ENCODE measurements around the gene CRYM.
"Not testable (repeated sequence)": the region's sequence is repeated elsewhere in the genome, so short reads cannot be mapped to it uniquely, and the experiment has no call there.

Gene CRYM

GRCh38 chr16:21277927-21278706, at the start of gene CRYM:
CRYM (minus strand) TSS chr16:21278290; CDS start chr16:21278251, 39 bp downstream.
- peaks cover 5% of the 10 kb centered on the region for H3K4me1 ChIP-seq (ENCODE audit: control insufficient read depth, insufficient read depth, low read length)
- peak within 1 kb of the TSS; percentile 83 for H3K4me3 ChIP-seq (ENCODE audit: low read depth, low read length)
- H3K9ac ChIP-seq (ENCODE audit: low read depth, low read length) = peak within 1 kb of the TSS; percentile 16
- H3K27me3 ChIP-seq (ENCODE audit: control insufficient read depth, insufficient read depth, low read length) = peaks cover 27% of the 10 kb centered on the region
- H3K9me3 ChIP-seq (ENCODE audit: control insufficient read depth, insufficient read depth, low read length) = no peaks in the 10 kb centered on the region
- H3K36me3 ChIP-seq (ENCODE audit: control insufficient read depth, insufficient read depth, low read length) = no peaks in the 10 kb centered on the region

- H3K27me3 ChIP-seq (ENCODE audit: control insufficient read depth, insufficient read depth, low read length) = no peaks in the 10 kb centered on the region
- H3K36me3 ChIP-seq (ENCODE audit: control insufficient read depth, insufficient read depth, low read length) = no peaks in the 10 kb centered on the region
- H3K9me3 ChIP-seq (ENCODE audit: control insufficient read depth, insufficient read depth, low read length) = no peaks in the 10 kb centered on the region
- no peak overlapping the region for H3K4me3 ChIP-seq (ENCODE audit: low read depth, low read length)
- peaks cover 13% of the 10 kb centered on the region for H3K4me1 ChIP-seq (ENCODE audit: control insufficient read depth, insufficient read depth, low read length)
- no peak overlapping the region for H3K9ac ChIP-seq (ENCODE audit: low read depth, low read length)
Observed at GRCh38 chr16:21327046-21327445, 49.0 kb upstream of the CRYM start.

GRCh38 chr16:21326459-21326858, 48.4 kb upstream of the CRYM start:
- no peak overlapping the region for H3K4me3 ChIP-seq (ENCODE audit: low read depth, low read length)
- no peaks in the 10 kb centered on the region for H3K36me3 ChIP-seq (ENCODE audit: control insufficient read depth, insufficient read depth, low read length)
- no peaks in the 10 kb centered on the region for H3K27me3 ChIP-seq (ENCODE audit: control insufficient read depth, insufficient read depth, low read length)
- H3K9ac ChIP-seq (ENCODE audit: low read depth, low read length) = no peak overlapping the region
- H3K9me3 ChIP-seq (ENCODE audit: control insufficient read depth, insufficient read depth, low read length) = no peaks in the 10 kb centered on the region
- H3K4me1 ChIP-seq (ENCODE audit: control insufficient read depth, insufficient read depth, low read length) = peaks cover 13% of the 10 kb centered on the region

GRCh38 chr16:21324267-21324666, 46.2 kb upstream of the CRYM start:
- H3K4me1 ChIP-seq (ENCODE audit: control insufficient read depth, insufficient read depth, low read length) = peaks cover 13% of the 10 kb centered on the region
- H3K9ac ChIP-seq (ENCODE audit: low read depth, low read length) = no peak overlapping the region
- no peaks in the 10 kb centered on the region for H3K36me3 ChIP-seq (ENCODE audit: control insufficient read depth, insufficient read depth, low read length)
- no peaks in the 10 kb centered on the region for H3K9me3 ChIP-seq (ENCODE audit: control insufficient read depth, insufficient read depth, low read length)
- no peaks in the 10 kb centered on the region for H3K27me3 ChIP-seq (ENCODE audit: control insufficient read depth, insufficient read depth, low read length)
- H3K4me3 ChIP-seq (ENCODE audit: low read depth, low read length) = no peak overlapping the region

- H3K4me1 ChIP-seq (ENCODE audit: control insufficient read depth, insufficient read depth, low read length); H3K4me3 ChIP-seq (ENCODE audit: low read depth, low read length); H3K36me3 ChIP-seq (ENCODE audit: control insufficient read depth, insufficient read depth, low read length); H3K9me3 ChIP-seq (ENCODE audit: control insufficient read depth, insufficient read depth, low read length); H3K9ac ChIP-seq (ENCODE audit: low read depth, low read length); H3K27me3 ChIP-seq (ENCODE audit: control insufficient read depth, insufficient read depth, low read length): not testable (repeated sequence)
Observed at GRCh38 chr16:21322251-21322650, 44.2 kb upstream of the CRYM start.

- Histone ChIP-seq H3K4me3 (ENCODE audit: low read depth, low read length) (no peak overlapping the region), H3K27me3 (ENCODE audit: control insufficient read depth, insufficient read depth, low read length) (no peaks in the 10 kb centered on the region), H3K9ac (ENCODE audit: low read depth, low read length) (no peak overlapping the region), H3K4me1 (ENCODE audit: control insufficient read depth, insufficient read depth, low read length) (peaks cover 7% of the 10 kb centered on the region), H3K36me3 (ENCODE audit: control insufficient read depth, insufficient read depth, low read length) (no peaks in the 10 kb centered on the region), H3K9me3 (ENCODE audit: control insufficient read depth, insufficient read depth, low read length) (no peaks in the 10 kb centered on the region)
Observed at GRCh38 chr16:21321736-21322135, 43.6 kb upstream of the CRYM start.

- no peaks in the 10 kb centered on the region for H3K9me3 ChIP-seq (ENCODE audit: control insufficient read depth, insufficient read depth, low read length)
- H3K4me3 ChIP-seq (ENCODE audit: low read depth, low read length) = no peak overlapping the region
- H3K9ac ChIP-seq (ENCODE audit: low read depth, low read length) = no peak overlapping the region
- no peaks in the 10 kb centered on the region for H3K36me3 ChIP-seq (ENCODE audit: control insufficient read depth, insufficient read depth, low read length)
- no peaks in the 10 kb centered on the region for H3K4me1 ChIP-seq (ENCODE audit: control insufficient read depth, insufficient read depth, low read length)
- H3K27me3 ChIP-seq (ENCODE audit: control insufficient read depth, insufficient read depth, low read length) = no peaks in the 10 kb centered on the region
Observed at GRCh38 chr16:21314339-21314738, 36.2 kb upstream of the CRYM start.

- H3K36me3 ChIP-seq (ENCODE audit: control insufficient read depth, insufficient read depth, low read length); H3K9me3 ChIP-seq (ENCODE audit: control insufficient read depth, insufficient read depth, low read length); H3K4me1 ChIP-seq (ENCODE audit: control insufficient read depth, insufficient read depth, low read length); H3K4me3 ChIP-seq (ENCODE audit: low read depth, low read length); H3K9ac ChIP-seq (ENCODE audit: low read depth, low read length); H3K27me3 ChIP-seq (ENCODE audit: control insufficient read depth, insufficient read depth, low read length): not testable (repeated sequence)
Observed at GRCh38 chr16:21312863-21313372, 34.8 kb upstream of the CRYM start.

- H3K9me3 ChIP-seq (ENCODE audit: control insufficient read depth, insufficient read depth, low read length); H3K9ac ChIP-seq (ENCODE audit: low read depth, low read length); H3K36me3 ChIP-seq (ENCODE audit: control insufficient read depth, insufficient read depth, low read length); H3K27me3 ChIP-seq (ENCODE audit: control insufficient read depth, insufficient read depth, low read length); H3K4me1 ChIP-seq (ENCODE audit: control insufficient read depth, insufficient read depth, low read length); H3K4me3 ChIP-seq (ENCODE audit: low read depth, low read length): not testable (repeated sequence)
Observed at GRCh38 chr16:21312046-21312445, 34.0 kb upstream of the CRYM start.

GRCh38 chr16:21306712-21307111, 28.6 kb upstream of the CRYM start:
- not testable (repeated sequence) for H3K9me3 ChIP-seq (ENCODE audit: control insufficient read depth, insufficient read depth, low read length); H3K4me3 ChIP-seq (ENCODE audit: low read depth, low read length); H3K36me3 ChIP-seq (ENCODE audit: control insufficient read depth, insufficient read depth, low read length); H3K9ac ChIP-seq (ENCODE audit: low read depth, low read length)
- Histone ChIP-seq H3K4me1 (ENCODE audit: control insufficient read depth, insufficient read depth, low read length) (peaks cover 11% of the 10 kb centered on the region), H3K27me3 (ENCODE audit: control insufficient read depth, insufficient read depth, low read length) (peaks cover 37% of the 10 kb centered on the region)

GRCh38 chr16:21302898-21303528, 24.9 kb upstream of the CRYM start:
- no peak overlapping the region for H3K9ac ChIP-seq (ENCODE audit: low read depth, low read length)
- H3K9me3 ChIP-seq (ENCODE audit: control insufficient read depth, insufficient read depth, low read length) = no peaks in the 10 kb centered on the region
- no peaks in the 10 kb centered on the region for H3K36me3 ChIP-seq (ENCODE audit: control insufficient read depth, insufficient read depth, low read length)
- H3K4me1 ChIP-seq (ENCODE audit: control insufficient read depth, insufficient read depth, low read length) = peaks cover 11% of the 10 kb centered on the region
- H3K27me3 ChIP-seq (ENCODE audit: control insufficient read depth, insufficient read depth, low read length) = peaks cover 37% of the 10 kb centered on the region
- no peak overlapping the region for H3K4me3 ChIP-seq (ENCODE audit: low read depth, low read length)

GRCh38 chr16:21302454-21302853, 24.4 kb upstream of the CRYM start:
- Histone ChIP-seq H3K4me3 (ENCODE audit: low read depth, low read length) (no peak overlapping the region), H3K9ac (ENCODE audit: low read depth, low read length) (no peak overlapping the region), H3K9me3 (ENCODE audit: control insufficient read depth, insufficient read depth, low read length) (no peaks in the 10 kb centered on the region), H3K27me3 (ENCODE audit: control insufficient read depth, insufficient read depth, low read length) (peaks cover 37% of the 10 kb centered on the region), H3K36me3 (ENCODE audit: control insufficient read depth, insufficient read depth, low read length) (no peaks in the 10 kb centered on the region), H3K4me1 (ENCODE audit: control insufficient read depth, insufficient read depth, low read length) (peaks cover 11% of the 10 kb centered on the region)
